ENCODE results near the gene OR2Y1.

GRCh38 chr5:180718810-180719453, 20.9 kb downstream of the OR2Y1 start:
- no peak for TF ChIP-seq POLR2AphosphoS5 (IDR thresholded peaks at IDR 0.05)
- TF ChIP-seq EZH2 (IDR thresholded peaks at IDR 0.05; ENCODE audit: borderline replicate concordance, insufficient read depth, low read length, poor library complexity, severe bottlenecking) = no peak
- TF ChIP-seq CTCF (IDR thresholded peaks at IDR 0.05; ENCODE audit: poor library complexity, severe bottlenecking) = peak; percentile 59
- no peak for TF ChIP-seq RAD21 (conservative IDR thresholded peaks at IDR 0.05)

Data from neural cell (in vitro differentiated cells).